Measurements from ENCODE around the gene IER5. TPM values are rescaled to one million over a fixed set of nuclear protein-coding genes. Genes with fewer than 3 reads are reported as not detected.

The IER5 gene
- total RNA-seq, 6 donors from 2014 or later: 15.0 to 43.6 (median 26.1) TPM

GRCh38 chr1:181086926-181087325 lies 1.6 kb upstream of the IER5 start:
- Histone ChIP-seq H3K4me3 (no peak overlapping the region), H3K27me3 (no peaks in the 10 kb centered on the region), H3K4me1 (peaks cover 17 to 23% (median 21%) of the 10 kb centered on the region in 4 donors), H3K27ac (peak overlapping the region in 3 of 4 donors; percentile 22 to 47 (median 46)), H3K36me3 (no peaks in the 10 kb centered on the region), H3K9me3 (no peaks in the 10 kb centered on the region)
- WGBS, 2 donors: 45 to 70% methylated on average over 5 of the region's 5 CpGs
- ATAC-seq (ENCODE audit: low FRiP score in 2 of 2) (no peak), DNase-seq (no peak)
- TF ChIP-seq POLR2AphosphoS5 (IDR thresholded peaks at IDR 0.05): no peak
- no peak for TF ChIP-seq CTCF (IDR thresholded peaks at IDR 0.05)
- no peak for TF ChIP-seq EP300 (IDR thresholded peaks at IDR 0.05)
- no peak for TF ChIP-seq POLR2A (IDR thresholded peaks at IDR 0.05)

GRCh38 chr1:181087400-181087901 lies 1.0 kb upstream of the IER5 start:
- TF ChIP-seq POLR2A (IDR thresholded peaks at IDR 0.05) (no peak), POLR2AphosphoS5 (IDR thresholded peaks at IDR 0.05) (no peak), EP300 (IDR thresholded peaks at IDR 0.05) (no peak), CTCF (IDR thresholded peaks at IDR 0.05) (peak in 1 of 6 experiments; percentile 4)
- no peaks in the 10 kb centered on the region for H3K36me3 ChIP-seq
- DNase-seq (peak in 1 of 2 donors; percentile 45), ATAC-seq (ENCODE audit: low FRiP score in 2 of 2) (no peak)
- no peaks in the 10 kb centered on the region for H3K27me3 ChIP-seq
- peak overlapping the region in 1 of 4 donors; percentile 84 for H3K4me3 ChIP-seq
- peak overlapping the region in 3 of 4 donors; percentile 22 to 94 (median 47) for H3K27ac ChIP-seq
- 63 to 70% methylated on average over 8 of the region's 8 CpGs for WGBS, 2 donors
- H3K9me3 ChIP-seq: no peaks in the 10 kb centered on the region
- peaks cover 22 to 28% (median 25%) of the 10 kb centered on the region in 4 donors for H3K4me1 ChIP-seq

GRCh38 chr1:181089017-181089675 lies 646 bp downstream of the IER5 start:
- Histone ChIP-seq H3K27ac (peak overlapping the region; percentile 93 to 98 (median 94)), H3K4me1 (peaks cover 24 to 40% (median 32%) of the 10 kb centered on the region in 4 donors), H3K4me3 (peak overlapping the region; percentile 58 to 89 (median 84)), H3K36me3 (peaks cover 0 to 11% (median 0%) of the 10 kb centered on the region in 4 donors), H3K27me3 (no peaks in the 10 kb centered on the region), H3K9me3 (no peaks in the 10 kb centered on the region)
- TF ChIP-seq POLR2AphosphoS5 (IDR thresholded peaks at IDR 0.05) (no peak), CTCF (IDR thresholded peaks at IDR 0.05) (no peak), POLR2A (IDR thresholded peaks at IDR 0.05) (no peak), EP300 (IDR thresholded peaks at IDR 0.05) (no peak)
- DNase-seq (peak in 1 of 2 donors; percentile 90), ATAC-seq (ENCODE audit: low FRiP score in 2 of 2) (peak in 1 of 2 donors; percentile 29)
- 1% methylated on average over 32 of the region's 97 CpGs; no CpG with 5 or more reads in 1 of the 2 donors for whole genome bisulfite sequencing, 2 donors

GRCh38 chr1:181089676-181090544 lies 1.4 kb downstream of the IER5 start:
- WGBS, 2 donors: 0% methylated on average over 16 to 48 of the region's 48 CpGs
- Histone ChIP-seq H3K27ac (peak overlapping the region; percentile 93 to 98 (median 94)), H3K36me3 (peaks cover 0 to 15% (median 0%) of the 10 kb centered on the region in 4 donors), H3K9me3 (no peaks in the 10 kb centered on the region), H3K27me3 (no peaks in the 10 kb centered on the region), H3K4me1 (peaks cover 24 to 42% (median 34%) of the 10 kb centered on the region in 4 donors), H3K4me3 (peak overlapping the region; percentile 58 to 89 (median 84))
- peak in 1 of 4 donors; percentile 60 for TF ChIP-seq EP300 (IDR thresholded peaks at IDR 0.05)
- TF ChIP-seq POLR2AphosphoS5 (IDR thresholded peaks at IDR 0.05): peak; percentile 51 to 81
- TF ChIP-seq CTCF (IDR thresholded peaks at IDR 0.05): peak in 1 of 6 experiments; percentile 13
- peak in 3 of 4 donors; percentile 36 to 70 (median 54) for TF ChIP-seq POLR2A (IDR thresholded peaks at IDR 0.05)
- ATAC-seq (ENCODE audit: low FRiP score in 2 of 2): peak; percentile 62
- DNase-seq: peak; percentile 85 to 92
